ENCODE data around the gene ZMIZ1.

Gene ZMIZ1

GRCh38 chr10:79115302-79115701, 46.5 kb downstream of the ZMIZ1 start:
- peaks cover 19 to 65% (median 57%) of the 10 kb centered on the region in 5 donors for H3K4me1 ChIP-seq (ENCODE audit: control insufficient read depth in 5 of 5, insufficient read depth in 5 of 5, low read length in 5 of 5)
- no peaks in the 10 kb centered on the region for H3K9me3 ChIP-seq (ENCODE audit: control insufficient read depth in 5 of 5, low read length in 5 of 5)
- H3K27ac ChIP-seq (ENCODE audit: low read depth, low read length), result no peak overlapping the region
- H3K9ac ChIP-seq (ENCODE audit: low read length in 5 of 5), result no peak overlapping the region
- peaks cover 0 to 42% (median 32%) of the 10 kb centered on the region in 5 donors for H3K36me3 ChIP-seq (ENCODE audit: control insufficient read depth in 5 of 5, insufficient read depth in 5 of 5, low read length in 5 of 5)
- H3K27me3 ChIP-seq (ENCODE audit: control insufficient read depth in 5 of 5, insufficient read depth in 4 of 5, low read length in 5 of 5), result no peaks in the 10 kb centered on the region
- no peak overlapping the region for H3K4me3 ChIP-seq (ENCODE audit: low read depth in 1 of 5, low read length in 5 of 5)

GRCh38 chr10:79116368-79116767, 47.6 kb downstream of the ZMIZ1 start:
- Histone ChIP-seq H3K9ac (ENCODE audit: low read length in 5 of 5) (peak overlapping the region in 2 of 5 donors; percentile 4 to 20), H3K4me1 (ENCODE audit: control insufficient read depth in 5 of 5, insufficient read depth in 5 of 5, low read length in 5 of 5) (peaks cover 19 to 64% (median 60%) of the 10 kb centered on the region in 5 donors), H3K9me3 (ENCODE audit: control insufficient read depth in 5 of 5, low read length in 5 of 5) (no peaks in the 10 kb centered on the region), H3K36me3 (ENCODE audit: control insufficient read depth in 5 of 5, insufficient read depth in 5 of 5, low read length in 5 of 5) (peaks cover 0 to 42% (median 34%) of the 10 kb centered on the region in 5 donors), H3K4me3 (ENCODE audit: low read depth in 1 of 5, low read length in 5 of 5) (no peak overlapping the region), H3K27me3 (ENCODE audit: control insufficient read depth in 5 of 5, insufficient read depth in 4 of 5, low read length in 5 of 5) (no peaks in the 10 kb centered on the region), H3K27ac (ENCODE audit: low read depth, low read length) (peak overlapping the region; percentile 5)

GRCh38 chr10:79116801-79117723, 48.3 kb downstream of the ZMIZ1 start:
- H3K9ac ChIP-seq (ENCODE audit: low read length in 5 of 5), result peak overlapping the region in 2 of 5 donors; percentile 20 to 26
- H3K4me1 ChIP-seq (ENCODE audit: control insufficient read depth in 5 of 5, insufficient read depth in 5 of 5, low read length in 5 of 5), result peaks cover 16 to 61% (median 57%) of the 10 kb centered on the region in 5 donors
- no peaks in the 10 kb centered on the region for H3K9me3 ChIP-seq (ENCODE audit: control insufficient read depth in 5 of 5, low read length in 5 of 5)
- peaks cover 0 to 44% (median 40%) of the 10 kb centered on the region in 5 donors for H3K36me3 ChIP-seq (ENCODE audit: control insufficient read depth in 5 of 5, insufficient read depth in 5 of 5, low read length in 5 of 5)
- H3K27me3 ChIP-seq (ENCODE audit: control insufficient read depth in 5 of 5, insufficient read depth in 4 of 5, low read length in 5 of 5), result no peaks in the 10 kb centered on the region
- H3K27ac ChIP-seq (ENCODE audit: low read depth, low read length), result peak overlapping the region; percentile 5
- H3K4me3 ChIP-seq (ENCODE audit: low read depth in 1 of 5, low read length in 5 of 5), result no peak overlapping the region

GRCh38 chr10:79118286-79119202, 49.8 kb downstream of the ZMIZ1 start:
- Histone ChIP-seq H3K36me3 (ENCODE audit: control insufficient read depth in 5 of 5, insufficient read depth in 5 of 5, low read length in 5 of 5) (peaks cover 0 to 54% (median 49%) of the 10 kb centered on the region in 5 donors), H3K4me1 (ENCODE audit: control insufficient read depth in 5 of 5, insufficient read depth in 5 of 5, low read length in 5 of 5) (peaks cover 8 to 50% (median 45%) of the 10 kb centered on the region in 5 donors), H3K9ac (ENCODE audit: low read length in 5 of 5) (no peak overlapping the region), H3K27me3 (ENCODE audit: control insufficient read depth in 5 of 5, insufficient read depth in 4 of 5, low read length in 5 of 5) (no peaks in the 10 kb centered on the region), H3K27ac (ENCODE audit: low read depth, low read length) (no peak overlapping the region), H3K9me3 (ENCODE audit: control insufficient read depth in 5 of 5, low read length in 5 of 5) (no peaks in the 10 kb centered on the region), H3K4me3 (ENCODE audit: low read depth in 1 of 5, low read length in 5 of 5) (no peak overlapping the region)

- Histone ChIP-seq H3K27me3 (ENCODE audit: control insufficient read depth in 5 of 5, insufficient read depth in 4 of 5, low read length in 5 of 5) (no peaks in the 10 kb centered on the region), H3K27ac (ENCODE audit: low read depth, low read length) (no peak overlapping the region), H3K9me3 (ENCODE audit: control insufficient read depth in 5 of 5, low read length in 5 of 5) (no peaks in the 10 kb centered on the region), H3K4me3 (ENCODE audit: low read depth in 1 of 5, low read length in 5 of 5) (no peak overlapping the region), H3K36me3 (ENCODE audit: control insufficient read depth in 5 of 5, insufficient read depth in 5 of 5, low read length in 5 of 5) (peaks cover 0 to 62% (median 57%) of the 10 kb centered on the region in 5 donors), H3K9ac (ENCODE audit: low read length in 5 of 5) (no peak overlapping the region), H3K4me1 (ENCODE audit: control insufficient read depth in 5 of 5, insufficient read depth in 5 of 5, low read length in 5 of 5) (peaks cover 8 to 45% (median 38%) of the 10 kb centered on the region in 5 donors)
Measured at GRCh38 chr10:79119306-79119705, 50.5 kb downstream of the ZMIZ1 start.

GRCh38 chr10:79123547-79123963, 54.8 kb downstream of the ZMIZ1 start:
- Histone ChIP-seq H3K4me3 (ENCODE audit: low read depth in 1 of 5, low read length in 5 of 5) (no peak overlapping the region), H3K27ac (ENCODE audit: low read depth, low read length) (no peak overlapping the region), H3K27me3 (ENCODE audit: control insufficient read depth in 5 of 5, insufficient read depth in 4 of 5, low read length in 5 of 5) (no peaks in the 10 kb centered on the region), H3K9ac (ENCODE audit: low read length in 5 of 5) (no peak overlapping the region), H3K36me3 (ENCODE audit: control insufficient read depth in 5 of 5, insufficient read depth in 5 of 5, low read length in 5 of 5) (peaks cover 0 to 97% (median 84%) of the 10 kb centered on the region in 5 donors), H3K4me1 (ENCODE audit: control insufficient read depth in 5 of 5, insufficient read depth in 5 of 5, low read length in 5 of 5) (peaks cover 0 to 51% (median 28%) of the 10 kb centered on the region in 5 donors), H3K9me3 (ENCODE audit: control insufficient read depth in 5 of 5, low read length in 5 of 5) (no peaks in the 10 kb centered on the region)

- no peak overlapping the region for H3K27ac ChIP-seq (ENCODE audit: low read depth, low read length)
- H3K9me3 ChIP-seq (ENCODE audit: control insufficient read depth in 5 of 5, low read length in 5 of 5), result no peaks in the 10 kb centered on the region
- H3K4me1 ChIP-seq (ENCODE audit: control insufficient read depth in 5 of 5, insufficient read depth in 5 of 5, low read length in 5 of 5), result peaks cover 0 to 56% (median 31%) of the 10 kb centered on the region in 5 donors
- no peaks in the 10 kb centered on the region for H3K27me3 ChIP-seq (ENCODE audit: control insufficient read depth in 5 of 5, insufficient read depth in 4 of 5, low read length in 5 of 5)
- no peak overlapping the region for H3K9ac ChIP-seq (ENCODE audit: low read length in 5 of 5)
- no peak overlapping the region for H3K4me3 ChIP-seq (ENCODE audit: low read depth in 1 of 5, low read length in 5 of 5)
- peaks cover 0 to 96% (median 79%) of the 10 kb centered on the region in 5 donors for H3K36me3 ChIP-seq (ENCODE audit: control insufficient read depth in 5 of 5, insufficient read depth in 5 of 5, low read length in 5 of 5)
Measured at GRCh38 chr10:79124066-79124465, 55.3 kb downstream of the ZMIZ1 start.

GRCh38 chr10:79125092-79125491, 56.3 kb downstream of the ZMIZ1 start:
- peaks cover 0 to 66% (median 42%) of the 10 kb centered on the region in 5 donors for H3K4me1 ChIP-seq (ENCODE audit: control insufficient read depth in 5 of 5, insufficient read depth in 5 of 5, low read length in 5 of 5)
- H3K27me3 ChIP-seq (ENCODE audit: control insufficient read depth in 5 of 5, insufficient read depth in 4 of 5, low read length in 5 of 5), result no peaks in the 10 kb centered on the region
- no peak overlapping the region for H3K27ac ChIP-seq (ENCODE audit: low read depth, low read length)
- H3K9me3 ChIP-seq (ENCODE audit: control insufficient read depth in 5 of 5, low read length in 5 of 5), result no peaks in the 10 kb centered on the region
- no peak overlapping the region for H3K4me3 ChIP-seq (ENCODE audit: low read depth in 1 of 5, low read length in 5 of 5)
- peaks cover 0 to 89% (median 70%) of the 10 kb centered on the region in 5 donors for H3K36me3 ChIP-seq (ENCODE audit: control insufficient read depth in 5 of 5, insufficient read depth in 5 of 5, low read length in 5 of 5)
- H3K9ac ChIP-seq (ENCODE audit: low read length in 5 of 5), result no peak overlapping the region

- H3K27ac ChIP-seq (ENCODE audit: low read depth, low read length), result no peak overlapping the region
- H3K9me3 ChIP-seq (ENCODE audit: control insufficient read depth in 5 of 5, low read length in 5 of 5), result no peaks in the 10 kb centered on the region
- no peak overlapping the region for H3K4me3 ChIP-seq (ENCODE audit: low read depth in 1 of 5, low read length in 5 of 5)
- H3K9ac ChIP-seq (ENCODE audit: low read length in 5 of 5), result peak overlapping the region in 1 of 5 donors; percentile 21
- H3K4me1 ChIP-seq (ENCODE audit: control insufficient read depth in 5 of 5, insufficient read depth in 5 of 5, low read length in 5 of 5), result peaks cover 0 to 75% (median 45%) of the 10 kb centered on the region in 5 donors
- H3K36me3 ChIP-seq (ENCODE audit: control insufficient read depth in 5 of 5, insufficient read depth in 5 of 5, low read length in 5 of 5), result peaks cover 0 to 89% (median 62%) of the 10 kb centered on the region in 5 donors
- no peaks in the 10 kb centered on the region for H3K27me3 ChIP-seq (ENCODE audit: control insufficient read depth in 5 of 5, insufficient read depth in 4 of 5, low read length in 5 of 5)
Measured at GRCh38 chr10:79126351-79127080, 57.8 kb downstream of the ZMIZ1 start.
